Calu3 (cell line): ENCODE measurements around the gene CDT1. TPM values are rescaled to one million over a fixed set of nuclear protein-coding genes. Genes with fewer than 3 reads are reported as not detected.

Experiments used
- BruUV-seq: library from RNA; stranded (reverse); fragments of 400-500 nt; replicated peaks from 2 replicates; lab custom pipeline; 2021; lab: Mats Ljungman, UMichigan
- CTCF ChIA-PET: fragments of 300-600 bp; sonication (Branson Sonifier 250); formaldehyde crosslinking; loops from one replicate; lab custom pipeline; 2022; ENCODE audit warnings: antibody characterized with exemption; lab: Charles Lee
- DNase-seq: peaks from one replicate; pipeline ENCODE4 v3.0.0; 2022
- H3K27ac Mint-ChIP-seq: one replicate; pipeline ENCODE4 v1.8.0; 2022; ENCODE audit warnings: mixed read lengths; ENCODE audit not compliant: unreplicated experiment
- H3K27me3 Mint-ChIP-seq: one replicate; pipeline ENCODE4 v1.8.0; 2022; ENCODE audit warnings: mixed read lengths; ENCODE audit not compliant: unreplicated experiment
- H3K36me3 Mint-ChIP-seq: one replicate; pipeline ENCODE4 v1.8.0; 2022; ENCODE audit warnings: mild to moderate bottlenecking, moderate library complexity, mixed read lengths; ENCODE audit not compliant: insufficient read depth, unreplicated experiment
- H3K4me1 Mint-ChIP-seq: one replicate; pipeline ENCODE4 v1.8.0; 2022; ENCODE audit warnings: mild to moderate bottlenecking, low read depth, mixed read lengths; ENCODE audit not compliant: unreplicated experiment
- H3K4me3 Mint-ChIP-seq: one replicate; pipeline ENCODE4 v1.8.0; 2022; ENCODE audit warnings: mild to moderate bottlenecking, low read depth, moderate library complexity, mixed read lengths; ENCODE audit not compliant: unreplicated experiment
- H3K9me3 Mint-ChIP-seq: one replicate; pipeline ENCODE4 v1.8.0; 2022; ENCODE audit warnings: low read depth, mixed read lengths; ENCODE audit not compliant: unreplicated experiment
- CTCF ChIP-seq: fragments of 200-600 bp; IDR thresholded peaks from one replicate; pipeline ENCODE4 v1.8.0; 2022; ENCODE audit warnings: antibody characterized with exemption; ENCODE audit not compliant: unreplicated experiment
- intact Hi-C: fragments of 100-400 bp; cut with micrococcal nuclease; formaldehyde crosslinking; loops from one replicate; pipeline ENCODE4 v1.10.0; 2022; ENCODE audit not compliant: unreplicated experiment
- total RNA-seq: library from RNA; stranded (reverse); gene quantifications from 2 replicates; pipeline ENCODE4 v1.2.3, GENCODE V29; 2022

CDT1 gene
- total RNA-seq, 1 experiment from 2014 or later: 74.8 TPM

GRCh38 chr16:88856828-88857727 is 53.5 kb downstream of the CDT1 start, which contains the start of the genes GALNS and TRAPPC2L:
GALNS (minus strand) TSS chr16:88856947; CDS start chr16:88856877, 70 bp downstream.
TRAPPC2L (plus strand) TSS chr16:88857127; CDS start chr16:88857151, 24 bp downstream.
- peak; percentile 100 for DNase-seq
- Mint-ChIP-seq H3K27me3 (no peaks in the 10 kb centered on the region), H3K27ac (peak within 1 kb of the TSS; percentile 97), H3K36me3 (peaks cover 23% of the 10 kb centered on the region), H3K9me3 (no peaks in the 10 kb centered on the region), H3K4me1 (peaks cover 17% of the 10 kb centered on the region), H3K4me3 (peak within 1 kb of the TSS; percentile 89)
- intact Hi-C loops: no loop called here
- BruUV-seq: no TSS peak
- TF ChIP-seq CTCF: no peak
- CTCF ChIA-PET: interaction anchor here (0.5 to 1.9 kb wide), 10 partner anchors 23 to 310 kb away, joined by 3 to 15 read pairs (median 6); partner anchors contain the start of gene APRT

- BruUV-seq: TSS peak; percentile 55
- TF ChIP-seq CTCF: peak; percentile 88
- Mint-ChIP-seq H3K4me1 (peaks cover 17% of the 10 kb centered on the region), H3K4me3 (peak overlapping the region; percentile 89), H3K36me3 (peaks cover 28% of the 10 kb centered on the region), H3K27ac (peak overlapping the region; percentile 97), H3K9me3 (no peaks in the 10 kb centered on the region), H3K27me3 (no peaks in the 10 kb centered on the region)
- peak; percentile 89 for DNase-seq
- intact Hi-C loops: no loop called here
- CTCF ChIA-PET: interaction anchor here (0.5 to 1.9 kb wide), 10 partner anchors 23 to 355 kb away, joined by 3 to 15 read pairs (median 7); partner anchors contain the start of gene APRT
Measured at GRCh38 chr16:88857728-88858339, 54.2 kb downstream of the CDT1 start.

Other genes with a start within 250 kb of the CDT1 start
- gene ZC3H18, start 233.4 kb upstream of the CDT1 start, total RNA-seq: 77.2 and 85.7 TPM in 2 replicates
- gene IL17C, start 165.2 kb upstream of the CDT1 start, total RNA-seq: not detected in 2 replicates
- 867 and 881 TPM in 2 replicates for gene CYBA, start 152.7 kb upstream of the CDT1 start, total RNA-seq
- gene MVD, start 140.7 kb upstream of the CDT1 start, total RNA-seq: 139 and 152 TPM in 2 replicates
- gene SNAI3, start 117.3 kb upstream of the CDT1 start, total RNA-seq: 0.34 and 0.54 TPM in 2 replicates
- gene RNF166, start 97.4 kb upstream of the CDT1 start, total RNA-seq: 33.3 and 34.3 TPM in 2 replicates
- 39.5 and 49.1 TPM in 2 replicates for gene CTU2, start 97.3 kb upstream of the CDT1 start, total RNA-seq
- 177 and 199 TPM in 2 replicates for gene PIEZO1, start 18.6 kb upstream of the CDT1 start, total RNA-seq
- 203 and 207 TPM in 2 replicates for gene APRT, start 8.1 kb downstream of the CDT1 start, total RNA-seq
- 50.4 and 55.0 TPM in 2 replicates for gene GALNS, start 53.2 kb downstream of the CDT1 start, total RNA-seq
- gene TRAPPC2L, start 53.3 kb downstream of the CDT1 start, total RNA-seq: 79.1 and 110 TPM in 2 replicates
- not detected in 2 replicates for gene PABPN1L, start 62.9 kb downstream of the CDT1 start, total RNA-seq
- not detected in 2 replicates for gene CBFA2T3, start 173.4 kb downstream of the CDT1 start, total RNA-seq